Activated CD8-positive, alpha-beta memory T cell treated with anti-CD3 and anti-CD28 coated beads, Interleukin-2, amount 50 U/mL, for 48 hours (primary cell): ENCODE results near the gene ELMO1.
"Not testable (repeated sequence)": the region's sequence is repeated elsewhere in the genome, so short reads cannot be mapped to it uniquely, and the experiment has no call there.

ENCODE experiments used
- DNase-seq: peaks from one replicate; pipeline ENCODE4 v3.0.0-alpha.2; 2020

Gene ELMO1

GRCh38 chr7:36986948-36987724 lies 461.5 kb downstream of the ELMO1 start:
- peak; percentile 89 for DNase-seq

DNA sequence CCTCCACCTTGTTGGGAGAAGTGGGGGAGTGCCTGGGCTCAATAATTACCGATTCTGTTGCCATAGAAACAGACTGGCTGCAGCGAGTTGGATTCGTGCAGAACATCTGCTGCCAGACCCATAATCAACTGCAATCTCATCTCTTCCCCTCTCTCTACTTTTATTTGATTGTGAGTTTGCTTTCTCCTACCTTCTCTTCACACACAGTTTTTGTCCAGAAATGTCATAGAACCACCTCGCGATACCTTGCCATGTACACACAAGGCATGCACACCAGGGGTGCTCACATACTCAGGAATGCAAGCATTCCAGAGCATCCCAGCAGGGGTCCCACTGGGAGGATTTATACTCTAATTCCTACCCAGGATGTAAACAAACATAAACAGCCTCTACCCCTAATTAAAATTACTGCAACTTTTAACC lies 462.1 kb downstream of the ELMO1 start:
- no peak for DNase-seq

DNA sequence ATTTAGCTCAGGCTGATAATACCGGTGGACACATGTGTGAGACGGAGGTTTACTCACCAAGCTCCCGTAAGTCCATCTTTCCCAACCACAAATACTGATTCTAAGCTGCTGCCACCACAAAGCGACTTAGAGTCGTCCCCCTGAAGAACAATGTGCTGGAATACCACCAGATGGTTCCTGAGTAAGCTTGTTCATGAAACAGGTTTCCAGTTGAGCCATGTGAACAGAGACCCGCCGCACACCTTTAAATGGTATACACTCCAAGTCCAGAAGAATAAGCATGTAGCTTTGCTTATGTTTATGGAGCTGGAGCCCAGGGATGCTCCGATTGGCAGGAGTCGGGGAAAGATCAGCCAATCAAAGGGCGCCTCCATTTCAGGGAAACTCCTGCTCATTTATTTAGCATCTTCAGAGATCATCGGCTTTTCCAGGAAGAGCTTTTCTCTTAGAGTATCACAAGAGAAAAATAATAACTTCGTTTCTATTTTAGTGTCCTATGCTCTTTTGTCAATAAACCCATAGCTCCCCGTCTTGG lies 462.7 kb downstream of the ELMO1 start:
- no peak for DNase-seq

- DNase-seq: no peak
These were observed 463.3 kb downstream of the ELMO1 start for GRCh38 chr7:36985316-36985715.

DNA sequence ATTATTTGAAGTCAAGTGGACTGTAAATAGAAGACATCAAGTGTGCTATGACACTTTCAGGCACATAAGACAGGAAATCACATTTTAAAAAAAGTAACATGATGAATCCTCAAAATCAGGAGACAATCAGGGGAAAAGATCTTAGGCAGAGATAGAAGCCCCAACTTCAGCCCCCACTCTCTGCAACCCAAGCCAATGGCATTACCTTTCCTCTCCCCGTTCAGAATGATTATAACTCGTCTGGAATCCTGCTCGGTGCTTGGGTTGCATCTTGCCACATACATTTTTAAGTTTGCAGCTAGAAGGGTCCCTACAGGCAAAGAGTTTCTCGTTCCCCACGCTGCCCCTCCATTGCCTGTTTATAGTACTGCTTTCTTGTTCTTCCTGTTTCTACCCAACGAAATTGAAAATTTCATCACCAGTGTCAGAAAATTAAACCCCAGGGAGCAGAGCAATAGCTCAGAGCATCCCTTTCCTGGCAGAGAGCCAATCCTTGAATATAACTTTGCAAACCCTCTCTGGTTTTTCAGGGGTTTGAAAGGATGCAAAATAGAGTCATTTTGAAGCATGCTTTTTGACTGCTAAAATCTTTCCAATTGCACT lies 463.9 kb downstream of the ELMO1 start:
- no peak for DNase-seq

DNA sequence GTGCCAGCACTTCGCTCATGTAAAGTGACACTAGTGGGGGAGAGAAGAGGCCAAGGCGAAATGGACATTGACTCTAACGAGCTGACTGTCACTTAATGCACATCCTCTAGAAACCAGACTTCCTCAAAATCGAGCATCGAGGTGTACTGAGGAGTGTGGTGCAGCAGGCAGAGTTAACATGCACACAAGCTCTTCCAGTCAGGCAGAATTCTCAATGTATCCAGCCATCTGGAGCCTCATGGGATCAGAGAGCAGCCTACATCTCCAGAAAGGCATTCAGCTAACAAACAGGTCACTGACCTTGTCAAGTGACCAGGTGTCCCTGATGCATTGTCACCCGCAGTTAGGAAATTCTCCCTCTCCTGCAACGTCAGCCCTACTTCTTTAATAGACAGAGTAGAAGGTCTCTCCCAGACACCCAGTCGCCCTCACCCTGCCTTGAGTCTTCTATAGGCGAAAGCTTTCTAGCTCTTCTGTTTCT lies 464.6 kb downstream of the ELMO1 start:
- no peak for DNase-seq

DNA sequence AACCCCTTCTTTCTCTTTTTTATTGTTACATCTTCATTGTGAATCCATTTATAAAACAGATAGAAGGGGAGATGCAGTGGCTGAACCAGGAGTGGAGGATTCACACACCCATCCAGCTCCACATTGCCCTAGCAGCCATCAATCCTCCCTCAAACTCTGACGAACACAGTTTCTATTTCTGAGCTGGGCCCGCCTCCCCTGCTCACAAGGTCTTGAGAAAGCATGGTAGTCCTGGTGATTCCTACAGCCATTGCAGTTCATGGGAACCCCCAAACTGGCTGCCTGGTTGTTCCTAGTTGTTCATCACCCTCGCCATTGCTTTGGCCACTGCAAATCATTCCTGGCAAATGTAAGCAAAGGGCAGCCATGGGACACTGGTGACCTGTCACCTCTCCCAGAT lies 465.9 kb downstream of the ELMO1 start:
- no peak for DNase-seq

DNA sequence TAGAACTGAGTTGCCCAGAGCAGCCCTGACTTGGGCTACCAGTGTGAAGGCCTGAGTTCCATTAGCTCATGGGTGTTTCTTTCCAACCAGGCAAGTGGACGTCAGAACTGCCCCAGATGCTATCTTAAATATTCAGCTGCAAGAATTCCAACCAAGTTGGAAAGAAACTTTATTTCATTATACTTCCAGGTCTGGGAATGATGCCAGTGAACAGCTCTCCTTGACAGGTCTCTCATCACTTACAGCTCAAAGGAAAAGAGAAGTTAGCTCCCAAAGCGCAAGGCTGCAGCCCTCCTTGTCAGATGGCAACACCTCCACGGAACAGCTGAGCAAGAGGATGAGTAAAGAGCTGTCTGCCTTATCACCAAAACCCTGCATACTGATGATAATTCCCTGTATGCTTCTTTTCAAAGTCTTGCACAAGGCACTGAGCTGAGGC lies 468.8 kb downstream of the ELMO1 start:
- no peak for DNase-seq

DNA sequence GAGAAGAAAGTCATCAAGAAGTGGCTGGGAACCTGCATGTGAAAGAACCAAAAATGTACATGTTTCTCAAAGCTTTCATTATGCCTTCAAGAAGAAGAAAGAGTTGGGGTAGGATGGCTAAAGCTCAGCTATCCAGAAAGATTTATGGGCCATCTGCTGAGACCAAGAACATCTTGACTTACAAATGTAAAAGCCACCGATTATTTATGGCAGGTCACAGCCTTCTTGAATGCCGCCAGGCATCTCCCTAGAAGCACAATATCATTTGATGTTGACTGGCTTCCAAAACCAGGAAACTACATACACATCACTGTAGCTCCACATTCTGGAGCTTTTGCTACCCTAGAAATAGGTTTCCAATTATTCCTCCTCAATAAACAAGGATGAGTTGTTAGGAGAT lies 470.2 kb downstream of the ELMO1 start:
- no peak for DNase-seq

GRCh38 chr7:36977878-36978277 lies 470.8 kb downstream of the ELMO1 start:
- DNase-seq: no peak

- not testable (repeated sequence) for DNase-seq
These were observed 475.1 kb downstream of the ELMO1 start for GRCh38 chr7:36973534-36973933.

DNA sequence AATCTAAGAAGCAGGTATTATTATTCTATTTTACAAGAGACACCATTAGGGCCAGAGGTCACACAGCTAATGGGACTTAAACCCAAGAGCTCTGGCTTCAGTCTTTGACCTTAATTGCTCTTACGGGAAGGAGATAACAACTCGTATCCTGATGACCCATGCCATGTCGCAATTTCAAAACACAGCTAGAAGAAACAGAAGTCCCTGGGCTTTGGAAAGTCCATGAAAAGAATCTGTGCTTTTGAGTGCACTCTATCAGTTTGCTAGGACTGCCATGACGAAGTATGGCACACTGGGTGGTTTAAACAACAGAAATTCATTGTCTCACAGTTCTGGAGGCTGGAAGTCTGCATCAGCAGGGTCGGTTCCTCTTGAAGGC lies 476.5 kb downstream of the ELMO1 start:
- DNase-seq: no peak

DNA sequence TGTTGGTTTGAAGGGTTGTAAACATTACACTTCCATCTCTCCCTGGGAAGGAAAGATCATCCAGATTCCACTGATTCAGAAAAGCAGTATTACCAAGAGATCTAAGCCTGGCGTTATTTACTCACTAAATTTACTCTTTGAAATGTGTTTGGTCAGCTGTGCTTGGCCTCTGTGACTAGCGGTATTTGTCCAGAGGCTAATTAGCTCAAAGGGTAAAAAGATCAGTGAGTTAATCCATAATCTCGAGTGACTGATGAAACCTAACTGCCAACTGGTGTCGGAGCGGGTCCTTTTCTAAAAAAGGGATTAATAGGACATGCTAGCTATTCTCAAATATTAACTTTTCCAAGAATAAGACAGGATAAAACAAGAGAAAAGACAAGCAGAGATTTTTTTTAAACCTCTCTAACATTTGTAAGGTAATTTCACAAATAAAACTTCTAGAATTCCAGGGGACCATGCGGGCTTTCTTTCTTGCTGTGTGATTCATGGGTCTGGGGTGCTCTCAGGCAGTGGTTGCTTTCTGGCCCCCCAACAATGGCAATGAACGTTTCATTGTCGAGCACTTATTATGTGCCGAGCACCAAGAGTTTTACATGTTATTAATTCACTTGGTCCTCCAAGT lies 477.0 kb downstream of the ELMO1 start:
- no peak for DNase-seq

DNA sequence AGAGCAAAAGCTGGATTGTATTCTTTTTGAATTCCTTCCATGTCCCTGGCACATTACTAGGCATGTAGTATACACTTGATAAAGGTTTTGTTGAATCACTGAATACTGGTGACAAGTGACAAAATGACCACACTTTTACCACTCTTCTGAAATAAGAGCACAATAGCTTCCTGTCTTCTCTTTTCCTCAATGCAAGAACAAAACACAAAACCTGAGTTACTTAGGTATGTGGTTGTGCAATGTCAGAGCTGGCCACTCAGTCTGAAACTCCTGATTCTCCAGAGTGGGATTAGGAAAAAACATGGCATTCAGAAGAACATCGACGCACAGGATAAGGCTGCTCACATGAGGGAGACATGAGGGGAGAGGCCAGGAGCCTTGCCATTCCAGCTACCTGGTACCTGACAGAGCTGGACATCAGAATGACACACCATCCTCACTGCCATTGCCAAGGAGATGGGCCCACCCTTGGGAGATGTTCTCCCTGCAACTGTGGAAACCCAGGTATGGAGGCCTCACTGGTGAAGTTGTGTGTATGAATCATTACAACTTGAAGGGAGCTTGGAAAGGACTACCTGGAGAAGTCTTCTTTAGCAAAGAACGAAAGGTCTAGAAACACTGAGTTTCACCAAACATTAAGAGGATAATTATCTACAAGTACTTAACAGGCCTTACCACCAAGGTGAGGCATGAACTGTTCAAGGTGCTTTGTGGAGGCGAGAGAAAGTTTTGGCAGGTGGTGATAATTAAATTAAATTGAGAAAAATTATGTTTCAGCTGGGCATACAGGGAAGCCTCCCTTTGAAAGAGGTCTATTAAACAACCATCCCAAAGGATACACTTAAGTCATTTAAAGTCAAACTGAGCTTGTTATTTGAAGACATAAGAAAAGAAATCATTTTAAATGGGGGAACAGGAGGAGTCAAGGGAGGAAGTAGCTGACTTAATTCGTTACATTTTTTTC lies 477.8 kb downstream of the ELMO1 start:
- no peak for DNase-seq

- no peak for DNase-seq
These were observed 479.3 kb downstream of the ELMO1 start for GRCh38 chr7:36969376-36969775.

- DNase-seq: no peak
These were observed 481.3 kb downstream of the ELMO1 start for GRCh38 chr7:36967387-36967786.

DNA sequence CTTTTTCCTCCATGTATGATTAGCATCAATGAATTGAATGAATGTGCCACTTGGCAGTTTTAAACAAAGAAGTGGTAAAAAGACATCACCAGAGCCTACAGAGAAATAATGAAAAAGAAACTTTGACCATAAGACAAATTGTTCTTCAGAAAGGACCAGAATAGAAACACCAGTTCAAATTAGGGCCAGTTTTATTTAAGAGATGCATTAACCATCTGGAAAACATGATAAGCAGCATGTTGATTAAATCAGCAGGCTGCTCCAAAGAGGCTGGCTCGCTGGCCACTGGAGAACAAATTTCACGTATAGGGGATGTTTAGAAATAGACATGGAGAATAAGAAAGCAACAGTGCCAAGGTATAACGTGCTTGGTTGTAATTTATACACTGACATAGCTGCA lies 482.0 kb downstream of the ELMO1 start:
- no peak for DNase-seq

DNA sequence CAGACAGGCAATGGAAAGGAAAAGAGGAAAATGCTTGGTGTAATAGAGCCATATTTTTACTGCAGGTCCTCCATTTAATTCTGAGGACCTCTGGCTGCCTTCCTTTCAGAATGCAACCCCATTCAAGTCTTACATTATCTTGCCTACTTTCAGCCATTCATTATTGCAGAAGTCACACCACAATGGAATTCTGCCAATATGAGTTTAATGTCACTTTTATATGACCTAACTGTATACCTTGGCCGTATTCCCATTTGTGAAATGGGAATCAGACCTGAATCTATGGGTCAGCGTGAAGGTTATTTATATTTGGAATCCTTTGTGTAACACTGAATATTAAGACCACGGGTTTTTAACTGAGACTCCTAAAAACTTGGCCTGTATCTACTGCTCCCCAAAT lies 482.6 kb downstream of the ELMO1 start:
- DNase-seq: no peak

GRCh38 chr7:36965625-36966024 lies 483.0 kb downstream of the ELMO1 start:
- no peak for DNase-seq

- DNase-seq: no peak
These were observed 484.4 kb downstream of the ELMO1 start for GRCh38 chr7:36964297-36964696.

- no peak for DNase-seq
These were observed 486.3 kb downstream of the ELMO1 start for GRCh38 chr7:36962367-36962766.

DNA sequence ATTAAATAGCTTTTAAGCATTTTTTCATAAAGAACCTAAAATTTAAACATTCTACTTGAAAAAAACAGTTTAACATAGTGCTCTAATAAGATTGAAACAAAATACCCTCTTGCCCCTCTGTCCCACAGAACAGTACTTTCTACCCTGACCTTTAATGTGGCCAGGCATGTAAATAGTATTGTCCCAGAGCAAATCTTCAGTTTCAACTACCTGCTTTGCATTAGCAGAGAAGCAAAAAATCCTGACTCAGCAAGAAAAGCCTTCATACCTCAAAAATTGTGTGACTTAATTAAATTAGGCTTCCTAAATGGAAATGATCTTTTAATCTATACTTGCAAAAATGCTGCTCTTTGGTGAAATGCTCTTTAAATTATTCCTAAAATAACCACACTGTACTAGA lies 487.0 kb downstream of the ELMO1 start:
- DNase-seq: no peak

DNA sequence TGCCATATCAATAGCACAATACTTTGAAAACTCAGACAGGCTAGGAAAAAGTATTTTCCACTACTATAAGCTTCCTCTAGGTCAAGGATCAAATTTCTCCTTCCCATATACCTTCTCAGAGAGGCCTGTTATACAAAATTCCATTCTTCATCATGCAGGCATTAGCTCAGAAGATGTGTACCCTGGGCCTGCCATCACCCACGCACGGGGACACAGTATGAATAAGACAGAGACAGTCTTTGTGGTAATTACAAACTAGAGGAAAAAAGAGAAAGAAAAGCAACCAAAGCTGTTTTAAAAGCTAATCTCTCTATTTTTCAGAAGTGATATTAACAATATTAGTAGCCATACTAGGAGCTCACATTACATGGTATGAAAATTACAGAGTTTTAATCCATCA lies 487.6 kb downstream of the ELMO1 start:
- DNase-seq: no peak
